HG02759 (cell line): ENCODE measurements around the gene FNBP1L.
"Not testable (repeated sequence)": the region's sequence is repeated elsewhere in the genome, so short reads cannot be mapped to it uniquely, and the experiment has no call there.

Experiments used
- ATAC-seq: cut with Tn5 transposase; IDR thresholded peaks from one replicate; pipeline ENCODE4 v1.9.1; 2021; ENCODE audit warnings: mild to moderate bottlenecking, moderate library complexity; ENCODE audit not compliant: unreplicated experiment

Gene FNBP1L

DNA sequence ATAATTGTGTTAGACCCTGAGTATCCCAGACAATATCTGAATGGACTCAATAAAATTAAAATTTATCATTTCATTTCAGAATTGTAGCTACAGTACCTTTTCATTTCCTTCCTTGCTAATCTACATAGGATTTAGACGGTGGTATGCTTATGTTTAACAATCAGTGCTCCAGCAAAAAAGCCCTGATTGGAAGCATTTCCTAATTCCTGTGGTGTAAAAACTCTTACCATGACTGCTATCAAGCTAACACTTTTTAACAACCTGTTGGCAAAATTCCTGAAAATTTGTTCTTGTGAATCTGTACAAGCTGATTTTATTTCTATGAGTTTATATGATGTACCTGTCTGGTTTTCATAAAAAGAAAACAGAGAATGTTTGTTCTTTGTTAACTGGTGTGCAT, 5.2 kb upstream of the FNBP1L start:
- no peak for ATAC-seq

DNA sequence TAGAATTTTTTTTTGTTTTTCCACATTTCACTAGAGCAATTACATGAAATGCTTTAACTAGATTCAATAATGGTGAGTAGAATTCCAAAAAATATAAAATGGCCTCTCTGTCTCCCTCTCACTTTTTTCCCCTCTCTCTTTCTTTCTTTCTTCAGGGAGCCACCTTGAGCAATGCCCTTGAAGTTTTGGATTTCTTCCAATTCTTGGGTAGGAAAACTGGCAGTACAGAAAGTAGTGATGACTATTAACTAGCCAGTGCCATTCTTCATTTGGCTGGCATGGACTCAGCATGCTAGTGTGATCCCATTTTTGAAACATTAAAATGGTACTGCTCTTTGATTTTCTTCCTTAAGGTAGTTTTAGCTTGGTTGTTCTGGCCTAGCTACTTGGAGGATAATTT, 4.5 kb upstream of the FNBP1L start:
- ATAC-seq: no peak

DNA sequence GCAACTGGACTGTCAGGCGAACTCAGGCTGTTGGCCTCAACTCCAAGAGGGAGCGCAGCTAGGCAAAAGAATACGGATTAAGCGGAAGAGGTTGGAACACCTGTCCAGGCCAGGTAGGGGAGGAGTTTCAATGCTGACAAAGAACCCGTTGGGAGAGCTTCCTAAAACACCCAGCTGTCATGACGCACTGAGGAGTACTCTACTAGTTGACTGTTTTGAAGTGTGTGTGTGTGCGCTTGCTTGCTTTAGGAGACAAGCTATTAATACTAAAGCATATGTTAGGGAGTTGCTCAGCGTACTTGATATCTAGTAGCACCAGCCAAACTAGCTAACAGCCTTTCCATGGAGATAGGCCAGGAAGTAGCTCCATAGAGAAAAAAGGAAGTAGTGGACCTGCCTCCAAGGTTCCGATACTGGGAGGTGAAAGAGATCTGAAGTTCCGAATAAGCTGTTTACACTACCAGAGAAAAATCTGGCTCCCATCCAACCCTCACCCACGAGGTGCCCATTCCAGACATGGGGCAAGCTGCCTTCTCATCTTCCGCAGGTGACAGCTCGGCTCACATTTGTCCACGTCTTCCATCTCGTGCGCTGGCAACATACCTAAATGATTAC, 974 bp upstream of the FNBP1L start:
- ATAC-seq: no peak

DNA sequence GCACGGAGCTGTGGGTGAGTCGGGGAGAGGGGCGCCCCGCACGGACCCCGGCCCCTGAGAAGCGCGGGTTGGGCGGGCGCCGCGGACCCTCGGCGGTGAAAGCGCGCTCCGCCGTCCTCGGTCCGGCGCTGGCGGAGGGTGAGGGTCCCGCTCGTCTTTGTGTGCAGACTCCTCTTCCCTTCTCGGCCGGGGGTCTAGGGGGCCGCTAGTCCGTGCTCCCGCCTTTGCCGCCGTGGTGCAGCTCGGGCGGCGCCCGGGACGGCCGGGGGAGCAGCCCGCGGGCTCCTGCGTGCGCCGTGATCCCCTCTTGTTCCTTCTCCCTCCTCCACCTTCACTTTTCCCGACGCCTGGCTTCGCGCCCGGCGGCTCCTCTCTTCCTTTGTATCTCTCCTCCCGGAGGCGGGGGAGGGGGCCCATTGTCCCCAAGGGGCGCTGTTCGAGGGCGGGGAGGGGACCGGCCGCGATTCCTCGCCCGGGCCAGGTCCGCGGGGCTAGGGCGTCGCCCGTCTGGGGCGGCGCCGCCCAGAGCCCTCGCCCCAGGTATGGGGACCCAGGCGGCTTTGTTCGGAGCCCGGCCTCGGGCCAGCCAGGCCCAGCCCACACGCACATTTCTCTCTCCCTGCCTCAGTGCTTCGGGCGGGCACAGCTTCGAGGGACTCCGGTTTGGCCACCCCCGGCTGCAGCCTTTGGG, 519 bp downstream of the FNBP1L start:
- peak; percentile 28 for ATAC-seq

DNA sequence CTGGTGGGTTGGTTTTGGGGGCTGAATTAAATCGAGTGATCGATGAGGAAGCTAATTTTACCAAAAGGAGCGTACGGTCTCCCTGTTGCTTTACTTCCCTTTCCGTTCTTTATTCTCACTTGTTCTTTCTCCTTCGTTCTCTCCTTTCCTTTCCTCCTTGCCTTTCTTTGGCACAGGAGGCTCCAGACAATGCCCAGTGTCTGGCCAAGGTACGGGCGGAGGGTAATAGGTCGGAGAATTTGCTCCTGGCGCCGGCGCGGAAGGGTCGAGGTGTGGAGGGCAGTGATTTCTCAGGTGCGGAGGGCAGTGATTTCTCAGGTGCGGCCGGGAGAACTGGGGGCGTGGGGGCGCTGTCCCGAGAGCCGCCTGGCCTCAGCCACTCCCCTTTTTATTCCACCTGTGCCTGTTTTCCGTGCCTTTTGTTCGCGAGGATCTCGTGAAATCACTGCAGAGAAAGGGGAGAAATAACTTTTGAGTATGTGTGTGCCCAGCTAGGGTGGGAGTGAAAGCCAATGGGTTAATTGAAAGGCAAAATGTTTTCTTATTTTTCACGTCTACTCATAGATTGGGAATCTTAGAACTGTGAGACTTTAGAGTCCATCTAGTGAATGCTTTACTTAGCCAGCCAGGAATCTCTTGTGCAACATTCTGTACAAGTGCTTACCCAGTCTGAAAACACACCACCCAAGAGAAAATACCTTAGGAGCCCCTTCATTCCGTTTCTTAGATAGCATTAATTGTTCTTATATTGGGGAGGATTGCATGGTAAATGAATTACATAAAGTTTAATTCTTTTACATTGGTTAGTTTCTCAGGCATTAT, 1.3 kb downstream of the FNBP1L start:
- ATAC-seq: no peak

DNA sequence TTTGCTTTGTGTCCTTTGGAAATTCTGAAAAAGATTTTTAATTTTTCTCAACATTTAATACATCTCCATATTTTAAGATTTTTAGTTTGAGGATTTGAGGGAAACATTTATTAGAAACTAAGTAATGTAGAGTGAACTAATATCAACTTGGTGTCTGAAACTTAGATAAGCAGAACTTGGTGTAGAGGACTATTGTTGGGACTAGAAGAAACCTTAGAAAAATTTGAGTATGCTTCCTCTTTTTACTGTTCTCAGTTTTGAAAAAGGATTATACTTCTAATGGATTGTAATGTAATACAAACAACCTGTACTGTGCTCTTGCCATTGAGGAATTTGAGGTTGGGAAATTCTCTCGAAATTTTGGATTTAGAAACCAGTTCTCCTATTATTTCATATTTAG, 2.4 kb downstream of the FNBP1L start:
- no peak for ATAC-seq

DNA sequence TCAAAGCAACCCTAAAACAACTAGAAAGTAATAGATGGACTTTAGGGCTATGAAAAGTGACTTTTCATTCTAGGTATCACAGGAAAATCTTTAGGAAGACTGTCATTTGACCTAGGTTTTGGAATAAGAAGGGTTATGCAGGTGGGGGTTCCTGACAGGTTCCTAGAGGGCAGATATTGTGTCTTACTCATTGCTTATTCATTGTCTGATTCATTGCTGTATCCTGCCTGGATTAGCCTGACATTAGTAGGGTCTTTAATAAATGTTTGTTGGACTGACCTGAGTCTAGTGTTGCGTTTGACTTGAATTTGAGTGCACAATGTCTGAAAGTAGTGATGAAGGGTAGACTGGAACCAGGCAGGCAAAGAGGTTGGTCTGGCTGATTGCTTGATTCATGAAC, 6.0 kb downstream of the FNBP1L start:
- ATAC-seq: no peak

DNA sequence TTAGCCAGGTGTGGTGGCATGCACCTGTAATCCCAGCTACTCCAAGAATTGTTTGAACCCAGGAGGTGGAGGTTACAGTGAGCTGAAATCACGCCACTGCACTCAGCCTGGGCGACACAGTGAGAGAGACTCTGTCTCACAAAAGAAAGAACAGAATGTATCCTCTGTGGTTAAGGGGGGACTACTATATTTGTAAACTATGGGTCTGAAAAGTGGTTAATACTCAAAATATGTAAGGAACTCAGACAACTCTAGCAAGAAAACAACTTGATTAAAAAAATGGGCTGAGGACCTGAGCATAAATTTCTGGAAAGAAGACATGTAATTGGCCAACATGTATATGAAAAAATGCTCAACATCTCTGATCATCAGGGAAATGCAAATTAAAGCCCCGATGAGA, 11.2 kb downstream of the FNBP1L start:
- ATAC-seq: no peak

DNA sequence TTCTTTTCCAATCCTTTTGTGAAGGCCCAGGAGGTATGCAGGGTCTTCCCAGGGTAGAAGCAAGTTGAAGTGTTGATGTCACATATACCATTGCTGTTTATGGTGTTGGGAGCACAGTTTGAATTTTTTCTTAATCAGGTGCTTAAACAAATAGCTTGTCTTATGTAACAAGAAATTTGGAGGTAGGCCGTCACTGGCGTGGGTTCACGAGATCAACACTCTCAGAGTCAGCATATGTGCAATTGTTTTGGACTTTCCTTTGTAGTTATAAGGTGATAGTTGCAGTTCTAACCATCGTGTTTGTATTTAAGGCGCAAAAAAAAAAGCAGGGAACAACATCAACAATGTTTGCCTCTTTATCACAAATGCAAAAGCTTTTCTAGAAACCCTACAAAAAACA, 13.3 kb downstream of the FNBP1L start:
- no peak for ATAC-seq

DNA sequence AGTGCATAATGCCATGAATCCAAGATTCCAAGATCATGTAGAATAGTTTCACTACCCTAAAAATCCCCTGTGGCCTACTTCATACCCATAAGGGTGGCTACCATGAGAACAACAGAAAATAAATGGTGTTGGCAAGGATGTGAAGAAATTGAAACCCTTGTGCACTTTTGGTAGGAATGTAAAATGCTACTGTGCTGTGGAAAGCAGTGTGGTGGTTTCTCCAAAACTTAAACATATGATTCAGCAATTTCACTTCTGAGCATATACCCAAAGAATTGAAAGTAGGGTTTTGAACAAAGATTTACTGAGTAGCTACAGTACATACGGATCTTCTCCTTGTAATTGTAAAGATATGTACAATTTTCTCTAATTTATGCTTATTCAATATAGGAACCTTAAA, 16.0 kb downstream of the FNBP1L start:
- ATAC-seq: no peak

DNA sequence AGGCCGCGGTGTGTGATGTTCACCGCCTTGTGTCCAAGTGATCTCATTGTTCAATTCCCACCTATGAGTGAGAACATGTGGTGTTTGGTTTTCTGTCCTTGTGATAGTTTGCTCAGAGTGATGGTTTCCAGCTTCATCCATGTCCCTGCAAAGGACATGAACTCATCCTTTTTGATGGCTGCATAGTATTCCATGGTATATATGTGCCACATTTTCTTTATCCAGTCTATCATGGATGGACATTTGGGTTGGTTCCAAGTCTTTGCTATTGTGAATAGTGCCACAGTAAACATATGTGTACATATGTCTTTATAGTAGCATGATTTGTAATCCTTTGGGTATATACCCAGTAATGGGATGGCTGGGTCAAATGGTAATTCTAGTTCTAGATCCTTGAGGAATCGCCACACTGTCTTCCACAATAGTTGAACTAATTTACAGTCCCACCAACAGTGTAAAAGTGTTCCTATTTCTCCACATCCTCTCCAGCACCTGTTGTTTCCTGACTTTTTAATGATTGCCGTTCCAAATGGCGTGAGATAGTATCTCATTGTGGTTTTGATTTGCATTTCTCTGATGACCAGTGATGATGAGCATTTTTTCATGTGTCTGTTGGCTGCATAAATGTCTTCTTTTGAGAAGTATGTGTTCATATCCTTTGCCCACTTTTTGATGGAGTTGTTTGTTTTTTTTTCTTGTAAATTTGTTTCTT, 17.6 kb downstream of the FNBP1L start:
- not testable (repeated sequence) for ATAC-seq

DNA sequence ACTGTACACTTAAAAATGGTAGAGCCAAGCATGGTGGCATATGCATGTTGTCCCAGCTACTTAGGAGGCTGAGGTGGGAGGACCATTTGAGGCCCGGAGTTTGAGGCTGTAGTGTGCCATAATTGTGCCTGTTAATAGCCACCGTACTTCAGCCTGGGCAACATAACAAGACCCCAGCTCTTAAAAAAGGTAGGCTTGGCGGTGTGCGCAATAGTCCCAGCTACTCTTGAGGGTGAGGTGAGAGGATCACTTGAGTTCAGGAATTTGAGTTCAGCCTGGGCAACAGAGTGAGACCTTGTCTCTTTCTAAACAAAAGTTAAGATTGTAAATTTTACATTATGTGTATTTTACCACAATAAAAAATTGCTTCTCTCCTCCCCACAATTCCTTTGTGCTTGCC, 19.7 kb downstream of the FNBP1L start:
- ATAC-seq: no peak

DNA sequence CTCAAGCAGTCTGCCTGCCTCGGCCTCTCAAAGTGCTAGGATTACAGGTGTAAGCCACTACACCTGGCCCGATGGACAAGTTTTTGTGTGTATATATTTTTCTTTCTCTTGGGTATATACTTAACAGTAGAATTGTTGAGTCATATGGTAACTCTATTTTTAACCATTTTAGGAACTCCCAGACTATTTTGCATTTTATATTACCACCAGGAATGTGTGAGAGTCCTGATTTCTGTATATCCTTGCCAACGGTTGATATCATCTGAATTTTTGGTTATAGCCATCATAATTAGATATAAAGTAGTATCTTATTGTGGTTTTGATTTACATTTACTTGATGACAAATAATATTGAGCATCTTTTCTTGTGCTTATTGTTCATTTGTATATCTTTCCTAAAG, 20.7 kb downstream of the FNBP1L start:
- ATAC-seq: no peak

DNA sequence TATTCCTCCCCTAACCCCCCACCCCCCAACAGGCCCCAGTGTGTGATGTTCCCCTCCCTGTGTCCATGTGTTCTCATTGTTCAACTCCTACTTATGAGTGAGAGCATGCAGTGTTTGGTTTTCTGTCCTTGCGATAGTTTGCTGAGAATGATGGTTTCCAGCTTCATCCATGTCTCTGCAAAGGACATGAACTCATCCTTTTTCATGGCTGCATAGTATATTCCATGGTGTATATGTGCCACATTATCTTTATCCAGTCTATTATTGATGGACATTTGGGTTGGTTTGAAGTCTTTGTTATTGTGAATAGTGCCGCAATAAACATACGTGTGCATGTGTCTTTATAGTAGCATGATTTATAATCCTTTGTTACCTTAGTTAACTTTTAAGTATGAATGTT, 21.3 kb downstream of the FNBP1L start:
- not testable (repeated sequence) for ATAC-seq

DNA sequence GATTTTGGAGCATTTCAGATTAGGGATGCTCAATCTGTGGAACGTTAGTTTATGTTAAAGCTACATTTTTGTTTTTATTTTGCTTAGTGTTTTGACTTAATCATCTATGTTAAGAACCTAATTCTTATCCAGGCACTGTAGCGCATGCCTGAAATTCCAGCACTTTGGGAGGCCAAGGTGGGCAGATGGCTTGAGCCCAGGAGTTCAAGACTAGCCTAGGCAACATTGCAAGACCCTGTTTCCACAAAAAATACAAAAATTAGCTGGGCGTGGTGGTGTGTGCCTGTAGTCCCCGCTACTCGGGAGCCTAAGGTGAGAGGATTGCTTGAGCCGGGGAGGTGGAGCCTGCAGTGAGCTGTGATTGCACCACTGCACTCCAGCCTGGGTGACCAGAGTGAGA, 23.4 kb downstream of the FNBP1L start:
- no peak for ATAC-seq

DNA sequence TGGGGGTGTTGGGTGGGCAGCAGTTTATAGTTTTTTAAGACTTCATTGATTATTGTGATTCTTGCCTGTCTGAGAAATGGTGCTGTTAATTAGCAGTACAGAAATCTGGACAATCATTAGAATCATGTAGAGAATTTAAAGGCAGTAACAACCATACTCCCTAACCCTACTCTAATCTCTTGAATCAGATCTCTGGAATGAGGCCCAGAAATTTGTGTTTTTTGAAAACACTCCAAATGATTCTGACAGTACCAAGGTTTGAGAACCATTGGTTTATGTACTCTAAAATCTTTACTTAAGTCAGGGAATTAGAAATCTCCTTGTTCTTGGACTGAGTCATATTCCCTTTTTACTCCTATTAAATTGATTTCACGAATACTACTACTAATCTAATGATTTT, 24.0 kb downstream of the FNBP1L start:
- no peak for ATAC-seq

DNA sequence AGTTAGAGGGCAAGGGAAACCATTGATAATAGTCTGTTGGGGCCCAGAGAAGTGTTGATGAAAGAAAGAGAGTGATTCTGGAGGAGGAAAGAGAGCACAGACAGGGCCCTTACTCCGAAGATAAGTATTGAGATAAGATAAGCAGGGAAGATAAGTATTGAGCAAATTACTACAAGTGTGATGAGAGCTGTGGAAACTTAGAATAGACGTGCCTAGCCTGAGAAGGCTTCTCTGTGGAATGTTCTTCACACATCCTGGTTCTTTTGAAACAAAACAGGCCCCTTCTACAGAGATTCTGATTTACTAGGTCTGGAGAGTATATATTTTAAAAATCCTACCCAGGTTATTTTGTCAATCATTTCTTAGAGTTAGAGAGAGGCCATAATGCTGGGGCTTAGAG, 26.4 kb downstream of the FNBP1L start:
- ATAC-seq: no peak

DNA sequence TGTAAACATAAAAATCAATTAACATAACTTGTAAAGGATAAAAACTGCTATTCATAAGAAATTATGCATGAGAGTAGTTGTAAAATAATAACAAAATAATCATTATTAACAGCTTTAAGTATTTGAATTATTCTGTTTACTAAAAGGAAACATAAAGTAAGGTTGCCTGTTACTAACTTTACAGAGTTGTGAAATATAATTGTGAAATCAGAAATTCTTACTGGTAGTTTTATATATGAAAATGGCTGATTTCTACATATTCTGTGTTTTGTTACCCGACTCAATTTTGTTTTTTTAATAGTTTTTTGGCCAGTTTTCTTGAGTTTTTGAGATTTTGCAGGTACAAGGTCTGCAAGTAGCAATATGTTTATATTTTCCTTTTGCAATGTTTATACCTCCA, 27.8 kb downstream of the FNBP1L start:
- no peak for ATAC-seq

DNA sequence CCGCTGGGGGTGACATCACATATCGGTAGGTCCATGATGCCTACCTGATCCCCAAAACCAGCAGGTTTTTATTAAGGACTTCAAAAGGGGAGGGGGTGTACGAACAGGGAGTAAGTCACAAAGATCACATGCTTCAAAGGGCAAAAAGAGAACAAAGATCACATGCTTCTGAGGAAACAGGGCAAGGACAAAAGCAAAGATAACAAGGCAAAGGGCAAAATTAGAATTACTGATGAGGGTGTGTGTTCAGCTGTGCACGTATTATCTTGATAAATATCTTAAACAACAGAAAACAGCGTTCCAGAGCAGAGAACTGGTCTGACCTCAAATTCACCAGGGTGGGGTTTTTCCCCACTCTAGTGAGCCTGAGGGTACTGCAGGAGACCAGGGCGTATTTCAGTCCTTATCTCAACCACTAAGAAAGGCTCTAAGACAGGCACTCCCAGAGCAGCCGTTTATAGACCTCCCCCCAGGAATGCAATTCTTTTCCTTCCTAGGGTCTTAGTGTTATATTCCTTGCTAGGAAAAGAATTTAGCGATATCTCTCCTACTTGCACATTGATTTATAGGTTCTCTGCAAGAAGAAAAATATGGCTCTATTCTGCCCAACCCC, 31.3 kb downstream of the FNBP1L start:
- ATAC-seq: not testable (repeated sequence)

DNA sequence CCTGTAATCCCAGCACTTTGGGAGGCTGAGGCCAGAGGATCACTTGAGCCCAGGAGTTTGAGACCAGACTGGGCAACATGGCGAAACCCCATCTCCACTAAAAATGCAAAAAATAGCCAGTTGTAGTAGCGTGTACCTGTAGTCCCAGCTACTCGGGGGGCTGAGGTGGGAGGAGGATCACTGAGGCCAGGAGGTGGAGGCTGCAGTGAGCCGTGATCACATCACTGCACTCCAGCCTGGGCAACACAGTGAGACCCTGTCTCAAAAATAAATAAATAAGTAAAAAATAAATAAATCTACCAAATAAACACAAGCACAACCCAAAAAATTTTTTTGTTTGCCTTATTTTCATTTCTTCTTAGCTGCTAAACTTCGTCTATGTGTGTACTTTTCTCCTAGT, 34.0 kb downstream of the FNBP1L start:
- not testable (repeated sequence) for ATAC-seq

DNA sequence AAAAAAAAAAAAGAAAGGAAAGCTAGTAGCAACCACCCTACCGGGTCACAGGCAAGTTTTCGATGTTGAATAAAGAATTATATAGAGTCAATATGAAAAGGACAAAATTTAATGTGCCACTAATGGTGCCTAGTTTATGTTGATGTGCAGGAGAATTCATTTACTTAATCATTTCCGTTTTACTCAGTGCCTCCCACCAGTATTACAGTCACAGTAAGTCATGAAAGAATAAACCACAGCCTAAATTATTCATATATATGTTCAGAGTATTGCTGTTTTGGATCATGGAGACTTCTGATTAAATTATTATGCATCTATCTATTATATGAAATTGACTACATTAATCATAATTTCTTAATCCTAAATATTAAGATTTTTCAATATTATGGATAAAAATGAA, 35.3 kb downstream of the FNBP1L start:
- ATAC-seq: no peak
